Measurements from ENCODE around the gene CAV2.

Gene CAV2

DNA sequence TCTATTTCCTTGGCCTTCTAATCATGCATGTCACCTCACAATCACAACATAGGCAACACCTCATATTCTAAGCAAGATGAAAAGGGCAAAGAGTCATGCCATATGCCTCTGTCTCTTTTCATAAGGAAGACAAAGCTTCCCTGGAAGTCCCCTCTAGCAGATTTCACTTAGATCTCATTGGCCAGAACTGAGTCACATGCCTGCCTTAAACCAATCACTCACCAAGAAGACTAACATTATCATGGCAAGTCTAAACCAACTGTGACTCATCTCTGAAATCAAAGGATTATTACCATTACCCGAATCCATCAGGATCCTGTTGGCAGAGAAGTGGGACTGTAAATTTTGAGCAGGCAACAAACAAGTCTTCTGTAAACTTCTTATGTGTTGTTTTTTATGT is 53.1 kb downstream of the CAV2 start:
- 100% methylated on average over 1 of the region's 1 CpG for WGBS
- H3K36me3 ChIP-seq (ENCODE audit: control insufficient read depth in 1 of 2, insufficient read depth in 2 of 2, low read depth in 1 of 2, low read length in 2 of 2) = peaks cover 3 to 91% of the 10 kb centered on the region in 2 experiments
- H3K4me2 ChIP-seq (ENCODE audit: low read length, poor library complexity, severe bottlenecking) = no peak overlapping the region
- no peak overlapping the region for H3K4me3 ChIP-seq (ENCODE audit: insufficient read depth in 1 of 2, low read depth in 1 of 2, low read length in 2 of 2)
- peaks cover 24% of the 10 kb centered on the region for H3K79me1 ChIP-seq (replicated peaks; ENCODE audit: low read length, poor library complexity, severe bottlenecking)
- H3K27me3 ChIP-seq (ENCODE audit: control insufficient read depth in 1 of 2, insufficient read depth in 1 of 2, low read length in 2 of 2) = no peaks in the 10 kb centered on the region
- H2BK15ac ChIP-seq (ENCODE audit: low read depth, poor library complexity, severe bottlenecking) = no peak overlapping the region
- H3K9ac ChIP-seq (ENCODE audit: low read length) = peak overlapping the region; percentile 24
- peak; percentile 47 for DNase-seq
- H2BK5ac ChIP-seq (ENCODE audit: low read depth, low read length, poor library complexity, severe bottlenecking) = no peak overlapping the region
- H4K8ac ChIP-seq (ENCODE audit: low read length) = no peak overlapping the region
- no peak overlapping the region for H3K14ac ChIP-seq (ENCODE audit: low read length in 2 of 2)
- H2BK120ac ChIP-seq (ENCODE audit: low read depth, low read length) = no peak overlapping the region
- no peak overlapping the region for H3K23ac ChIP-seq (ENCODE audit: low read length in 2 of 2)
- no peak overlapping the region for H4K91ac ChIP-seq (ENCODE audit: low read length)
- H3K27ac ChIP-seq (ENCODE audit: low read length, poor library complexity, severe bottlenecking) = no peak overlapping the region
- no peak overlapping the region for H3K4ac ChIP-seq (ENCODE audit: low read depth in 1 of 2, low read length in 2 of 2)
- H2AK5ac ChIP-seq (ENCODE audit: low read length, severe bottlenecking) = no peak overlapping the region
- peaks cover under 1% of the 10 kb centered on the region for H3K4me1 ChIP-seq (ENCODE audit: control insufficient read depth, insufficient read depth, low read depth, low read length)
- peak overlapping the region in 1 of 2 experiments; percentile 40 for H2BK12ac ChIP-seq (ENCODE audit: low read length in 2 of 2)
- H3K9me3 ChIP-seq (ENCODE audit: control insufficient read depth, low read length) = no peaks in the 10 kb centered on the region
- H2AFZ ChIP-seq (ENCODE audit: low read depth, low read length) = no peak overlapping the region
- no peak overlapping the region for H3K18ac ChIP-seq (ENCODE audit: low read depth in 1 of 2, low read length in 2 of 2)

DNA sequence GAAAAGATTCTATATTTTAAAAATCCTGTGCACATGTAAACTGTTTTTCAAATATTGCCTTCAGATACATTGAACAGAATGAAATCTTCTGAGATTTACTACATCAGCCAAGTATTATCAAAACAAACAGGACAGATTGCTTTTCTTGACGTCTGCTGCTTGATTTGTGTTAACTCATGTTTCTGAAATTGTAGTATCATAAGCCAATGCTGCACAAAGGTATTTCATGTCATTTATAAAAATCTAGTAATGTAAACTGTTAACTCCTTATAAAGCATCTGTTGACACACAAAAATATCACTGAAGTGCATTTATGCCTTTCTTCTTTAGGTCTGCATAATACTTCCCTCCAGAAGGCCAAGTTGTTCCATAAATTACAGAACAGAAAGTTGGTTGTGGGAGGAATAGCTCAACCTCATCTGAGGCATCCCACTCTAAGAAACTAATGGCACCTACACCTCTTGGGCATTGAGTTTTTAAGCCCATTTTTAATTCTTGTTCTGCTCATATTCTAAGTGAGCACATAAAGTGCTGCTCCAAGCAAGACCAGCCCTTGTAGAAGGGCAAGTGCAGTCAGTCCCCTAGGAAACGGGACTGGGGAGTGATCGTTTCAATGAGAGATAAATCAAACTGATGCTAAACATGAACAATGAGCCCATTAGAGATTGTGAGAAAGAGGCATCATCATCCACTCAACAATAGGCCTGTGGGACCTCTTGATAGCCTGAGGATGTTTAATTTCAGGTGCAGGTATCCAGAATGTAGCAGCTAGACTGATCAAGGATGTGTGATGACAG is 53.8 kb downstream of the CAV2 start:
- Histone ChIP-seq H2AFZ (ENCODE audit: low read depth, low read length) (no peak overlapping the region), H3K4me1 (ENCODE audit: control insufficient read depth, insufficient read depth, low read depth, low read length) (no peaks in the 10 kb centered on the region), H2BK15ac (ENCODE audit: low read depth, poor library complexity, severe bottlenecking) (no peak overlapping the region), H3K27me3 (ENCODE audit: control insufficient read depth in 1 of 2, insufficient read depth in 1 of 2, low read length in 2 of 2) (no peaks in the 10 kb centered on the region), H2BK12ac (ENCODE audit: low read length in 2 of 2) (peak overlapping the region; percentile 3 to 42), H3K27ac (ENCODE audit: low read length, poor library complexity, severe bottlenecking) (no peak overlapping the region), H3K9me3 (ENCODE audit: control insufficient read depth, low read length) (no peaks in the 10 kb centered on the region), H4K8ac (ENCODE audit: low read length) (no peak overlapping the region), H3K14ac (ENCODE audit: low read length in 2 of 2) (no peak overlapping the region), H3K4me2 (ENCODE audit: low read length, poor library complexity, severe bottlenecking) (no peak overlapping the region), H3K18ac (ENCODE audit: low read depth in 1 of 2, low read length in 2 of 2) (no peak overlapping the region), H3K4ac (ENCODE audit: low read depth in 1 of 2, low read length in 2 of 2) (peak overlapping the region in 1 of 2 experiments; percentile 24), H2BK5ac (ENCODE audit: low read depth, low read length, poor library complexity, severe bottlenecking) (no peak overlapping the region), H3K9ac (ENCODE audit: low read length) (peak overlapping the region; percentile 24), H3K36me3 (ENCODE audit: control insufficient read depth in 1 of 2, insufficient read depth in 2 of 2, low read depth in 1 of 2, low read length in 2 of 2) (peaks cover 3 to 91% of the 10 kb centered on the region in 2 experiments), H4K91ac (ENCODE audit: low read length) (no peak overlapping the region), H3K23ac (ENCODE audit: low read length in 2 of 2) (no peak overlapping the region), H3K79me1 (replicated peaks; ENCODE audit: low read length, poor library complexity, severe bottlenecking) (peaks cover 28% of the 10 kb centered on the region), H3K4me3 (ENCODE audit: insufficient read depth in 1 of 2, low read depth in 1 of 2, low read length in 2 of 2) (no peak overlapping the region), H2AK5ac (ENCODE audit: low read length, severe bottlenecking) (peak overlapping the region; percentile 73), H2BK120ac (ENCODE audit: low read depth, low read length) (no peak overlapping the region)
- DNase-seq = no peak
- WGBS = 88% methylated on average over 2 of the region's 3 CpGs

DNA sequence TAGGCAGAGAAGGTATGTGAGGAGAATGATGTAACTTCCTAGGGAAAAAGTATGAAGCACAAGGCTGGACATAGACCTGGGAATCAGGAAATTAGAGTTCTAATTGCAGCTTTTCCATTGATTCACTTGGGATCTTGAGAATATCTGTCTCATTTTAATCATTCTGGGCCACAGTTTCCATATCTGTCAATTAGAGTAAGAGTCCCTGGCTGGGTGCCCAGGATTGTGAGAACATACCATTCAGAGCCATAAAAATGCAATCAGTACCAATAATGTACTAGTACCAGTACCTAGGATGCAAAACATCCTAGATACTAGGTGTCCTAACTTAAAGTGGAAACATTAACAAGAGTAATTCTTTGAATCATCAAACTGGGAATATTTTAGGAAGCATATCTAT is 54.9 kb downstream of the CAV2 start:
- no peak overlapping the region for H2BK5ac ChIP-seq (ENCODE audit: low read depth, low read length, poor library complexity, severe bottlenecking)
- H3K27ac ChIP-seq (ENCODE audit: low read length, poor library complexity, severe bottlenecking) = no peak overlapping the region
- H3K4ac ChIP-seq (ENCODE audit: low read depth in 1 of 2, low read length in 2 of 2) = no peak overlapping the region
- no peak overlapping the region for H4K8ac ChIP-seq (ENCODE audit: low read length)
- H2BK120ac ChIP-seq (ENCODE audit: low read depth, low read length) = no peak overlapping the region
- no peak overlapping the region for H2AK5ac ChIP-seq (ENCODE audit: low read length, severe bottlenecking)
- no peak overlapping the region for H2AFZ ChIP-seq (ENCODE audit: low read depth, low read length)
- no peak overlapping the region for H3K23ac ChIP-seq (ENCODE audit: low read length in 2 of 2)
- no peak for DNase-seq
- no peaks in the 10 kb centered on the region for H3K27me3 ChIP-seq (ENCODE audit: control insufficient read depth in 1 of 2, insufficient read depth in 1 of 2, low read length in 2 of 2)
- H2BK15ac ChIP-seq (ENCODE audit: low read depth, poor library complexity, severe bottlenecking) = no peak overlapping the region
- no peak overlapping the region for H2BK12ac ChIP-seq (ENCODE audit: low read length in 2 of 2)
- H3K4me2 ChIP-seq (ENCODE audit: low read length, poor library complexity, severe bottlenecking) = no peak overlapping the region
- H3K4me1 ChIP-seq (ENCODE audit: control insufficient read depth, insufficient read depth, low read depth, low read length) = no peaks in the 10 kb centered on the region
- H4K91ac ChIP-seq (ENCODE audit: low read length) = no peak overlapping the region
- H3K18ac ChIP-seq (ENCODE audit: low read depth in 1 of 2, low read length in 2 of 2) = no peak overlapping the region
- H3K9ac ChIP-seq (ENCODE audit: low read length) = peak overlapping the region; percentile 24
- H3K9me3 ChIP-seq (ENCODE audit: control insufficient read depth, low read length) = no peaks in the 10 kb centered on the region
- H3K36me3 ChIP-seq (ENCODE audit: control insufficient read depth in 1 of 2, insufficient read depth in 2 of 2, low read depth in 1 of 2, low read length in 2 of 2) = peaks cover 3 to 92% of the 10 kb centered on the region in 2 experiments
- no peak overlapping the region for H3K14ac ChIP-seq (ENCODE audit: low read length in 2 of 2)
- H3K79me1 ChIP-seq (replicated peaks; ENCODE audit: low read length, poor library complexity, severe bottlenecking) = peaks cover 24% of the 10 kb centered on the region
- H3K4me3 ChIP-seq (ENCODE audit: insufficient read depth in 1 of 2, low read depth in 1 of 2, low read length in 2 of 2) = no peak overlapping the region

DNA sequence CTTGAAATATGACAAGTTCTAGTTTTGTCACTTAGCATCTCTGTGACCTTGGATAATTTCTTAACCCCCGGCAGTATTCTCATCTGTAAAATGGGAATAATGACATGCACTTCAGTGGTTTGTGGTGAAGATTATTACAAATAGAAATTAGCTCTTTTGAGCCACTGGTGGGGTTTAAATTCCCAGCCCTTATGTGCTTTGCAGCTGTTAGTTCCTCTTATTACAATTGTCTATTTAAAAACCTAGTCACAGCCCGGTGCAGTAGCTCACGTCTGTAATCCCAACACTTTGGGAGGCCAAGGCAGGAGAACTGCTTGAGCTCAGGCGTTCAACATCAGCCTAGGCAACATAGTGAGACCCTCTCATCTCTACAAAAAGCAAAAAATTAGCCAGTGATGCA is 55.4 kb downstream of the CAV2 start:
- Histone ChIP-seq H3K4ac (ENCODE audit: low read depth in 1 of 2, low read length in 2 of 2) (no peak overlapping the region), H3K4me3 (ENCODE audit: insufficient read depth in 1 of 2, low read depth in 1 of 2, low read length in 2 of 2) (no peak overlapping the region), H2BK5ac (ENCODE audit: low read depth, low read length, poor library complexity, severe bottlenecking) (no peak overlapping the region), H3K27me3 (ENCODE audit: control insufficient read depth in 1 of 2, insufficient read depth in 1 of 2, low read length in 2 of 2) (no peaks in the 10 kb centered on the region), H3K14ac (ENCODE audit: low read length in 2 of 2) (no peak overlapping the region), H2AFZ (ENCODE audit: low read depth, low read length) (no peak overlapping the region), H2AK5ac (ENCODE audit: low read length, severe bottlenecking) (no peak overlapping the region), H3K9ac (ENCODE audit: low read length) (peak overlapping the region; percentile 24), H2BK15ac (ENCODE audit: low read depth, poor library complexity, severe bottlenecking) (no peak overlapping the region), H2BK12ac (ENCODE audit: low read length in 2 of 2) (no peak overlapping the region), H3K4me2 (ENCODE audit: low read length, poor library complexity, severe bottlenecking) (no peak overlapping the region), H3K79me1 (replicated peaks; ENCODE audit: low read length, poor library complexity, severe bottlenecking) (peaks cover 24% of the 10 kb centered on the region), H4K91ac (ENCODE audit: low read length) (no peak overlapping the region), H3K23ac (ENCODE audit: low read length in 2 of 2) (no peak overlapping the region), H3K27ac (ENCODE audit: low read length, poor library complexity, severe bottlenecking) (no peak overlapping the region), H3K18ac (ENCODE audit: low read depth in 1 of 2, low read length in 2 of 2) (no peak overlapping the region), H2BK120ac (ENCODE audit: low read depth, low read length) (no peak overlapping the region), H3K9me3 (ENCODE audit: control insufficient read depth, low read length) (no peaks in the 10 kb centered on the region), H3K4me1 (ENCODE audit: control insufficient read depth, insufficient read depth, low read depth, low read length) (no peaks in the 10 kb centered on the region), H3K36me3 (ENCODE audit: control insufficient read depth in 1 of 2, insufficient read depth in 2 of 2, low read depth in 1 of 2, low read length in 2 of 2) (peaks cover 3 to 92% of the 10 kb centered on the region in 2 experiments), H4K8ac (ENCODE audit: low read length) (peak overlapping the region; percentile 76)
- no peak for DNase-seq
- WGBS = 96% methylated on average over 3 of the region's 4 CpGs
